RWPE1 (cell line): Measurements from ENCODE around the gene KIF4A.
"Not testable (repeated sequence)": the region's sequence is repeated elsewhere in the genome, so short reads cannot be mapped to it uniquely, and the experiment has no call there.

ENCODE experiments used
- CTCF ChIA-PET: fragments of 350-600 bp; sonication (Branson Sonifier 250); formaldehyde crosslinking; extraction: SDS; loops from one replicate; lab custom pipeline; 2021; lab: Yijun Ruan, JAX
- POLR2A ChIA-PET: fragments of 400-600 bp; formaldehyde crosslinking; extraction: SDS; loops from one replicate; lab custom pipeline; 2020; ENCODE audit warnings: antibody characterized with exemption; ENCODE audit not compliant: low non-redundant PET; lab: Yijun Ruan, JAX
- DNase-seq: peaks from one replicate; pipeline ENCODE4 v3.0.0; 2012; ENCODE audit warnings: low spot score
- H3K27ac ChIP-seq: fragments of 450-650 bp; 2 replicates; pipeline ENCODE4 v1.5.1; 2017
- TF ChIP-seq, protein P1 (sequence below): fragments of 450-650 bp; conservative IDR thresholded peaks from 2 replicates; pipeline ENCODE4 v1.5.1; 2017; ENCODE audit warnings: low read depth, mild to moderate bottlenecking

KIF4A gene

DNA sequence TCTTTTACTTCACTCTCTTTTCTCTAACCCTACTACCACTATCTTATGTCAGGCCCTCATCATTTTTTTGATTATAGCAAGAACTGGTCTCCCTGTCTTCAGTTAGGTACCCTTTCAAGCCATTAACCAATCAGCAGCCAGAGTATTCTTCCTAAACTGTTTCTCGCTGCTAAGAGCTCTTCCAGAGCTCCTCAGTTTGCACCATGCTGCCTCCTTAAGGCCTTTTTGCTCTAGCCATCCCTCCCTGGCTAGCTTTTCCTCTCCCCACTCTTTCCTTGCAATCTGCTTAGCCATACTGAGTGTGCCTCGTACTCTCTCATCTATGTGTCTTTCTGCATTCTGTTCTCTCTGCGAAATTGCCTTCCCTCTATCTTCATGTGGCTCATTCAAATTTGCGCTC, 32.9 kb downstream of the KIF4A start:
- no peak for DNase-seq
- ChIA-PET POLR2A (no interaction called here), CTCF (no interaction called here)

DNA sequence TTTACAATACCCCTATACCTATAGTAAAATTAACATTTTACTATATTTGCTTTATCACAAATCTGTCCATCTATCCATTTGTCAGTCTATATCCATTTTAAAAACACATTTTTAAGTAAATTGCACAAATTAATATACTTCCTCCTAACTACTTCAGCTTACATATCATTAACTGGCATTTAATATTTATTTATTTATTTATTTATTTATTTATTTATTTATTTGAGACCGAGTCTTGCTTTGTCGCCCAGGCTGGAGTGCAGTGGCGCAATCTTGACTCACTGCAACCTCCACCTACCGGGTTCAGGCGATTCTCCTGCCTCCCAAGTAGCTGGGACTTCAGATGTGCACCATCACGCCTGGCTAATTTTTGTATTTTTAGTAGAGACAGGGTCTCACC, 33.7 kb downstream of the KIF4A start:
- ChIA-PET POLR2A (interaction anchor here (0.6 kb wide), 1 partner anchor 92 kb away, joined by 6 read pairs; no protein-coding TSS in a partner anchor), CTCF (interaction anchor here (0.5 kb wide), 1 partner anchor 59 kb away, joined by 3 read pairs; no protein-coding TSS in a partner anchor)
- not testable (repeated sequence) for DNase-seq, H3K27ac ChIP-seq

More for the DNA sequence above, 32.9 kb downstream of the KIF4A start:
- TF ChIP-seq, protein P1, sequence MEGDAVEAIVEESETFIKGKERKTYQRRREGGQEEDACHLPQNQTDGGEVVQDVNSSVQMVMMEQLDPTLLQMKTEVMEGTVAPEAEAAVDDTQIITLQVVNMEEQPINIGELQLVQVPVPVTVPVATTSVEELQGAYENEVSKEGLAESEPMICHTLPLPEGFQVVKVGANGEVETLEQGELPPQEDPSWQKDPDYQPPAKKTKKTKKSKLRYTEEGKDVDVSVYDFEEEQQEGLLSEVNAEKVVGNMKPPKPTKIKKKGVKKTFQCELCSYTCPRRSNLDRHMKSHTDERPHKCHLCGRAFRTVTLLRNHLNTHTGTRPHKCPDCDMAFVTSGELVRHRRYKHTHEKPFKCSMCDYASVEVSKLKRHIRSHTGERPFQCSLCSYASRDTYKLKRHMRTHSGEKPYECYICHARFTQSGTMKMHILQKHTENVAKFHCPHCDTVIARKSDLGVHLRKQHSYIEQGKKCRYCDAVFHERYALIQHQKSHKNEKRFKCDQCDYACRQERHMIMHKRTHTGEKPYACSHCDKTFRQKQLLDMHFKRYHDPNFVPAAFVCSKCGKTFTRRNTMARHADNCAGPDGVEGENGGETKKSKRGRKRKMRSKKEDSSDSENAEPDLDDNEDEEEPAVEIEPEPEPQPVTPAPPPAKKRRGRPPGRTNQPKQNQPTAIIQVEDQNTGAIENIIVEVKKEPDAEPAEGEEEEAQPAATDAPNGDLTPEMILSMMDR = no peak
- H3K27ac ChIP-seq = no peak overlapping the region

DNA sequence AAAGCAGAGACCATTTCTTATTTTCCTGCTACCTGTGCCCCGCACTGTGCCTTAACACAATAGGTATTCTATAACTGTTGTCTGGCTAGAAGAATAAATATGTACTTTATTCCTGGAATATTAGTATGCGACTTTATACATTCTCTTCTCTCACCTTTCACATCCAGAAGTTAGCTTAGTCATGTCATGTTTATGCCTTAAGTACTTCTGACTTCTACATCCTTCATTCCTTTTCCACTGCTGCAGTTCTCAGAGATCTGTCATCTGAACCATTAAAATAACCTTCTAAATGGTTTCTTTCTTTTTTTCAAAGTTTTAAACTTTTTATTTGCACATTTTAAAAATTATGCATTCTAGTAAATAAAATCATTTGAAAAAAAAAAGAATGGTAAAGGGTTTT, 34.4 kb downstream of the KIF4A start:
- ChIA-PET POLR2A (interaction anchor here (0.6 kb wide), 1 partner anchor 91 kb away, joined by 6 read pairs; no protein-coding TSS in a partner anchor), CTCF (interaction anchor here (0.5 kb wide), 1 partner anchor 59 kb away, joined by 3 read pairs; no protein-coding TSS in a partner anchor)
- TF ChIP-seq, protein P1 = no peak
- no peak overlapping the region for H3K27ac ChIP-seq
- no peak for DNase-seq

DNA sequence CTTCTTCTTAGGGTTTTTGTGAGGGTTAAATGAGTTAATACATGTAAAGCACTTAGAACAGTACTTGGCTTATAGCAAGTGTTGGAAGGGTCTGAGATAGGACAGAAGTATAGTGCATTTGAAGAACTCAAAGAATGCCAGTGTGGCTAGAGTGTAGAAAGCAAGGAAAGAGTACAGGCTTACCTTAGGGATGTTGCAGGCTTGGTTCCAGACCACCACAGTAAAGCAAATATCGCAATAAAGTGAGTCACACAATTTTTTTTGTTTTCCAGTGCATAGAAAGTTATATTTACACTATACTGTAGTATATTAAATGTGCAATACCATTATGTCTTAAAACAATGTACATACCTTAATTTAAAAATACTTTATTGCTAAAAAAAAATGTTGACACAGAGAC, 41.3 kb downstream of the KIF4A start:
- no peak for DNase-seq
- TF ChIP-seq, protein P1 = no peak
- POLR2A ChIA-PET = no interaction called here
- CTCF ChIA-PET = interaction anchor here (0.6 kb wide), 1 partner anchor 121 kb away, joined by 3 read pairs; no protein-coding TSS in a partner anchor
- no peak overlapping the region for H3K27ac ChIP-seq

DNA sequence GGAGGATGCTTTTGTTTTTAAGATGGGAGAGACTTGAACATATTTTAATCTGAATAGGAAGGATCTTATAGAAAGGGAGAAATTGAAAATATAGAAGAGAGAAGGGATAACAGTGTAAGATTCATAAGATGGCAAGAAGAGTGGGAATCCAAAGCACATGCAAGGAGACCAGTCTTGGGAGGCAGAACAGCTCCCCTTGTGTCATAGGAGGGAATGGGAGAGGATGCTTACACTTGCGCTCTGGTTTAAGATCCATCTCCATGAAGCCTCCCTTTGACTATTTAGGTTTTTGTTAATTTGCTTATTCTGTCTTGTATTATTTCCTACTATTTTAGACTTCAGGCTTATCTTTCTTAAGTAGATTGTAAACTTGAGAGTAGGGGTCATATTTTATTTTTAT, 42.7 kb downstream of the KIF4A start:
- no peak overlapping the region for H3K27ac ChIP-seq
- POLR2A ChIA-PET = no interaction called here
- DNase-seq = no peak
- CTCF ChIA-PET = no interaction called here
- TF ChIP-seq, protein P1 = no peak

DNA sequence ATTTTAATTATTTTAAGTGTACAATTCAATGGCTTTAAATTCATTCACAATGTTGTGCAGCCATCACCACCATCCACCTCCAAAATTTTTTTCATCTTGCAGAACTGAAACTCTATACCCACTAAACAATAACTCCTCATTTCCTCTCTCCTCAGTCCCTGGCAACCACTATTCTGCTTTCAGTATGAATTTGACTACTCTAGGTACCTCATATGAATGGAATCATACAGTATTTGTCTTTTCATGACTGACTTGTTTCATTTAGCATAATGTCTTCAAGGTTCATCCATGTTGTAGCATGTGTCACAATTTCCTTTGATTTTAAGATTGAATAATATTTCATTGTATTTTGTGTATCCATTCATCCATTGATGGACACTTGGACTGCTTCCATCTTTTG, 46.9 kb downstream of the KIF4A start:
- CTCF ChIA-PET = no interaction called here
- H3K27ac ChIP-seq = no peak overlapping the region
- DNase-seq = no peak
- POLR2A ChIA-PET = interaction anchor here (0.6 kb wide), 1 partner anchor 292 kb away, joined by 3 read pairs; no protein-coding TSS in a partner anchor
- TF ChIP-seq, protein P1 = no peak

DNA sequence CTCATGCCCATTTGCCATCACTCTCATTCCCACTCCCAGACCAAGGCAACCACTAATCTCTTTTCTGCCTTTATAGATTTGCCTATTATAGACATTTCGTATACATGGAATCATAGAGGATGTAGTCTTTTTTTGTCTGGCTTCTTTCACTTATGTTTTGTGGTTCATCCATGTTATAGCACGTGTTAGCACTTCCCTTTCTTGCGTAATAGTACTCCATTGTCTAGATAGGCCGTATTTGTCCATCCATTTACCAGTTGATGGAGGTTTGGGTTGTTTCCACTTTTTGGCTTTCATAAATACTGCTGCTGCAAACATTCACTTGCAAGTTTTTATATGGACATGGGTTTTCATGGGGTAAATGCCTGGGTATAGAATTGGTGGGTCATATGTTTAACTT, 48.4 kb downstream of the KIF4A start:
- ChIA-PET POLR2A (no interaction called here), CTCF (no interaction called here)
- DNase-seq = no peak
- TF ChIP-seq, protein P1 = no peak
- no peak overlapping the region for H3K27ac ChIP-seq
